ENCODE measurements around the gene OPCML.

OPCML gene

DNA sequence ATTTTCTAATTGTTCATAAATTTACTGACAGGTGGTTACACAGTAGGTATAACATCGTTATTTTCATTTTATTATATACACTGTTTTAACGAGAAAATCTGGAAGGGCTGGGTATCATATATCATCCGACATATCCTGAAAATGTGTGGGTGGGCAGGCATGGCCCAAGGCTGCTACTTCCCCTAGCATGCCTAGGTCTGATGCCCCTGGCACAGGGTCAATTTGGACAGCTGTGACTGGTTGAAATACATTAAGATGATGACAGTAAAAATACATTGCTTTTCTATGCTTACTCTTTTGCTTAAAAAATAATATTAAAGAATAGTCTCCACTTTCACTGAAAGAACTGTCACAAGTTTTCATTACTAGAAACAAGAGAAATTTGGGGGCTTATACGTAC lies 908.8 kb downstream of the OPCML start:
- DNase-seq (ENCODE audit: low read depth in 2 of 2): no peak

DNA sequence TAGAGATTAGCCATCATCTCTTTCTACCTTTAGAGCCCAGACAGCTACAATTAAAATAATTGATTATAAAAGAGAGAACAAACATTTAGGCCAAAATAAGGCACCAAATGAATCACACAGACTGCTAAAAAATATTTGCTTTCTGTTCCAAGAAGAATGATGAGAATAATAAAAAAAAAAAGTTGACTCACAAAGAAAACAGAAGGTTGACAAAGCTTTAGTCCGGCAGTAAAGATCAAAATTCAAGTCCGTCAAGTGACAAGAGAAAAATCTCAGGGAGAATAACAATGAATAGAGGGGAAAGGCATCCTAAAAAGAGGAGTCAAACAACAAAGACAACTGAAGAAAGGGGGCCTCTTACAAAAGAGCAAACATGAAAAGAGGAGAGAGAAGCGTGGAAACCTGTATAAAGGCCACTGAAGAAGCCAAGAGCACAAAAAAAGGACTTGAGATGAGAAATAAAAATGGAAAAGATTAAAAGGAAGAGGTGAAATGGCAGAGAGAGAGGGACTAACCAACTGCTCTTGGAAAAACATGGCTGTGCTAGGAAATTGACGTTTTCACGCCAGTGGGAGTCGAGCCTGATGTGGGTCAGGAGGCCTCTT lies 910.2 kb downstream of the OPCML start:
- DNase-seq (ENCODE audit: low read depth in 2 of 2): no peak

GRCh38 chr11:132620423-132620822 lies 911.9 kb downstream of the OPCML start:
- DNase-seq (ENCODE audit: low read depth in 2 of 2): no peak

DNA sequence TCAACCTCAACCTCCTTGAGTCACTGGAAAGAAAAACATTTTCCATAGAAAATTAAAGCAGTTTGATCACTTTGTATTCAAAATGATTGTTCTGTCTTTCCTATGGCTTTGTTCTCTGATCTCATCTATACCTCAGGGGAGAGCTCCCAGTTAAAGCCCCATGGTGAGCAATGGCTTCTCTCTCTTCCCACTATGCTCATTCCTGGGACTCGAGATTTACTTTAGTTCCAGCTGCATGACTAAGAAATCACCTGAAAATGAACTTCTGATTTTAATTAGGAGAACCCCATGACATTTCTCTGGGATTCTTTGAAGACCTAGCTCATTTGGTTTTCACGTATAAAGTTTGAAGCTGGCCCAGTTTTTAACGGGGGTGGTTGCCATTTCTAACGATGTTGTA lies 921.5 kb downstream of the OPCML start:
- no peak for DNase-seq (ENCODE audit: low read depth in 2 of 2)

GRCh38 chr11:132610216-132610615 lies 922.1 kb downstream of the OPCML start:
- no peak for DNase-seq (ENCODE audit: low read depth in 2 of 2)

DNA sequence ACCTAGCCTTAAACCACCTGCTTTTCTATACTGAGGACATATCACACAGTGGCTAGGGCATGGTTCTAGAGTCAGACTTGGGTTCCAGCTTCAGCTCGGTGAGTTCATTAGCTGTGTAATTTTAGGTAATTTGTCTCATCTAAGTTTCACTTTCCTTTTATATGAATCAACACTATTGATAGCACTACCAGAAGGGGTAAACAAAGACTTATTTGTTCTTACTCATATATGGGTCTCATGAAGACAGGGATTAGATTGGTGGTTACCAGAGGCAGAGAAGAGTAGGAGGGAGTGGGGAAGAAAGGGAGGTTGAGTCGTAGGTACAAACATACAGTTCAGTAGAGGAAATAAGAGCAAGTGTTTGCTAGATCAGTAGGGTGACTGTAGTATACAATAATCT lies 924.7 kb downstream of the OPCML start:
- DNase-seq (ENCODE audit: low read depth in 2 of 2): no peak

- no peak for DNase-seq (ENCODE audit: low read depth in 2 of 2)
Observed at GRCh38 chr11:132605825-132606570, 926.3 kb downstream of the OPCML start.

DNA sequence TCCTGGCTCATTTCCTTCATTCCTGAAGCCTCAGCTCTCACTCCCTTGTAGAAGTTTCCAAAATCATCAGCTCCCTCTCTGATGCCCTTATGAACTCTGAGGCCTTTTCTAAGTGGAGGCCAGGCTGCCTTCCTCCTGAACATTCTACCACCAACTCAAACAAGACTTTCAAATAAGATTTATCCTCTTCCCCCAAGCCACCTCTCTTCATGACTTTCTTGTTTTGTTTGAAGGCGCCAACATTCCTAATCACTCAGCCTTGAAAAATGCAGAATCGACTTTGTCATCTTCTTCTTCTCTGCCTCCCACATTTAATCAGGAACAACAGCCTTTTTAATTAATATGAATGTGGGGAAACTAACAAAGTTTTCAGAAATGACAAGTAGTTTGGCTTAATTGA lies 927.9 kb downstream of the OPCML start:
- no peak for DNase-seq (ENCODE audit: low read depth in 2 of 2)

DNA sequence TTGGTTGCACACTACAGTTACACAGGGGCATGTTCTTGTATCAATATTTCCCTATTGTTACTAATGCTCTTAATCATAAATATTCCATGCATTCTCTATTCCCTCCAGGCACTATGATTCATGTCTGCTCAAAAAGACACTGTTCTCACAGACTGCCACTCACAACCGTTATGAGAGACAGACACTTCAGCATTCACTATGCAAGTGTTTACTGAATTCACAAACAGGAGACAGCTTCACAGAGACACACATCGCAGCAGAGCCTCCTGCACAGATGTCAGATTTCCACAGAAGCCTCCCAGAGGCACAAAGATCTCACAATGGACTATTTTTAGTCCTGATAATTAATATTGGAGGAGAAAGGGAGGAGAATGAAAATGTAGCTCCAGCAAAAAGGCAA lies 930.4 kb downstream of the OPCML start:
- no peak for DNase-seq (ENCODE audit: low read depth in 2 of 2)

GRCh38 chr11:132595711-132596134 lies 936.6 kb downstream of the OPCML start:
- DNase-seq (ENCODE audit: low read depth in 2 of 2): no peak

GRCh38 chr11:132595246-132595645 lies 937.1 kb downstream of the OPCML start:
- no peak for DNase-seq (ENCODE audit: low read depth in 2 of 2)

DNA sequence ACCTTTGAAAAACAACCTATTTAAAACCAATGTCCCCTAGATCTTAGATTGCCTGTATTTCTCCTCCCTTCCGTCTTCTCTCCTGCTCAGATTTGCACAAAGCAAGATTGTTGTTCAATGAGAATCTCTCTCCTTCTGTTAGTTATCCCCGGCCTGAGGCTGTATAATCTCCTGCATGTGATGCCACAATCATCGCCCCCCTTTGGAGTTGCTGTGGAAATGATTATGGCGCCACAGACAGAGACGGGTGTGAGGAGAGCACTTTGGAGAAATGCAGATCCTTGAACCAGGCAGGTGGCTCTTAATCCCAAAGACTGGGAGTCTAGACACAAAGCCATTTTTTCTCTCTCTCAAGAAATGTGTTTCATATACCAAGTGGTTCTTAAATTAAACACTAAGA lies 941.3 kb downstream of the OPCML start:
- no peak for DNase-seq (ENCODE audit: low read depth in 2 of 2)

- DNase-seq (ENCODE audit: low read depth in 2 of 2): no peak
Observed at GRCh38 chr11:132590554-132590953, 941.7 kb downstream of the OPCML start.

DNA sequence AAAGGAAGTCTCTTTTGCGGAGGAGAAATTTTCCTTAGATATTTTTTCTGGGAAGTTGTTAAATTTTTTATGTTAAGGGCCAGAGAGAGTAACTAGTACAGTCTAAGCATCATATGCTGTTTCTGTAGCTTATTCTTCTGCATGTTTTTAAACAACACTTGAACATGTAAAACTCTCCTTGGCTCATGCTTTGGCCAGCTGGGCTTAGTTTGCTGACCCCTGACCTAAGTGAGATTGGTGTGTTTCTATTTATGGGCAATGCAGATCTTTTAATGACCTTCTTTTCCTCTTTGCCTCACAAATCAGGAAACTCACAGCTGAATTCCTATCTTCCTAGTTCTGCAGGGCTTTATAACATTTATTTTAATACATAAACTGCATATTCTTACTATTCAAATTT lies 942.5 kb downstream of the OPCML start:
- DNase-seq (ENCODE audit: low read depth in 2 of 2): no peak

DNA sequence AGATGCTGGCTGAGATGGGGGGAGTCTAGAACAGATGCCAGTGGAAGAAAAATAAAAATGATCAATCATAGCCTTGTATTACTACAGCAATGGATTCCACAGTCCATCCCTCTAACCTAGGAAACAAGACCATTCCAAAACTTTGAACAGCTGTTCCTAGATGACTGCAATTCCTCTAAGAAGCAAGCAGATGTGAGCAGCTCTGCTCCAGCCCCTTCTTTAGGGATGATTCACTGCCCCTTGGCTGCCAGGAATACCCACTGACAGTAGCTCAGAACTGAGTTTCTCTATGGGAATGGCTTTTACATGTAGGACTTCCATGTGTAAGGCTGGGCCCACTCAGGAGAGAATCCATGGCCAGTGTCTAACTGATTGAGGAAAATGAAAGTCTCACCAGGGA lies 943.9 kb downstream of the OPCML start:
- DNase-seq (ENCODE audit: low read depth in 2 of 2): no peak

DNA sequence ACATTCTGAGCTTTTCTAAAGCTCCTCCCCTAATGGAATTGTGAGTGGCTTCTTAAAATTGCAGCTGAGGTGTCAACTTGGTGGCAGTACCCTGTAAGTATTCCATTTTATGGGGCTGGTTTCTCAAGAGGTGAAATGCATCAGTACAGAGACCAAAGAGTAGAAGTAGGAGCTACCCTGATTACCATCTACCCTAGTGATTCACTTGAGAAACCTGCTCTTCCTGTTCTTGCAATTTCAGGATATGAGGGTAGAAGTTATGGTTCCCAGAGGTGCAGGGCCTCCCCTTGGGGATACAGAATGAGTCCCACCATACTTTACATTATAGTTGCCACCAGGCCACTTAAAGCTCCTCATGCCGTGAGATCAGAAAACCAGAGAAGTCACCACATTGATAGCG lies 944.6 kb downstream of the OPCML start:
- no peak for DNase-seq (ENCODE audit: low read depth in 2 of 2)

- DNase-seq (ENCODE audit: low read depth in 2 of 2): no peak
Observed at GRCh38 chr11:132586801-132587200, 945.5 kb downstream of the OPCML start.

- no peak for DNase-seq (ENCODE audit: low read depth in 2 of 2)
Observed at GRCh38 chr11:132579634-132580327, 952.5 kb downstream of the OPCML start.

- no peak for DNase-seq (ENCODE audit: low read depth in 2 of 2)
Observed at GRCh38 chr11:132579136-132579535, 953.2 kb downstream of the OPCML start.

GRCh38 chr11:132578580-132578979 lies 953.7 kb downstream of the OPCML start:
- DNase-seq (ENCODE audit: low read depth in 2 of 2): no peak

DNA sequence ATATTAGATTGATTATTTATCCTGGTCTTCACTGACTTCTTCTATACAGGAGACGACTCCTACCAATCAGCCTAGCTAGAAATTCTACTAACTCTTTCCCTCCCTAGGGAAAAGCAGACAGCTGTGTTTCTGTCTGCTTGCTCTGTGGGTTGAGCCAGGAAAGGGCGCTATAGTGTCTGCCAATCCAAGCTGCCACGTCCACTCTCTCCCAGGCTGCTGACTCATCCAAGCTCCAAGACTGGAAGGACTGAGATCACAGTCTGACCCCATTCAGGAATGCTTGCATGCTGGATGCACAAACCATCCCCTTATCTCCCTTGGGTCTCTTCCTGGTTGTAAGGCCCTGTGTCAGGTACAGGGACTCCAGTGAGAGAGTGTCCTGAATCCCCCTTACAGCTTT lies 955.6 kb downstream of the OPCML start:
- DNase-seq (ENCODE audit: low read depth in 2 of 2): no peak

DNA sequence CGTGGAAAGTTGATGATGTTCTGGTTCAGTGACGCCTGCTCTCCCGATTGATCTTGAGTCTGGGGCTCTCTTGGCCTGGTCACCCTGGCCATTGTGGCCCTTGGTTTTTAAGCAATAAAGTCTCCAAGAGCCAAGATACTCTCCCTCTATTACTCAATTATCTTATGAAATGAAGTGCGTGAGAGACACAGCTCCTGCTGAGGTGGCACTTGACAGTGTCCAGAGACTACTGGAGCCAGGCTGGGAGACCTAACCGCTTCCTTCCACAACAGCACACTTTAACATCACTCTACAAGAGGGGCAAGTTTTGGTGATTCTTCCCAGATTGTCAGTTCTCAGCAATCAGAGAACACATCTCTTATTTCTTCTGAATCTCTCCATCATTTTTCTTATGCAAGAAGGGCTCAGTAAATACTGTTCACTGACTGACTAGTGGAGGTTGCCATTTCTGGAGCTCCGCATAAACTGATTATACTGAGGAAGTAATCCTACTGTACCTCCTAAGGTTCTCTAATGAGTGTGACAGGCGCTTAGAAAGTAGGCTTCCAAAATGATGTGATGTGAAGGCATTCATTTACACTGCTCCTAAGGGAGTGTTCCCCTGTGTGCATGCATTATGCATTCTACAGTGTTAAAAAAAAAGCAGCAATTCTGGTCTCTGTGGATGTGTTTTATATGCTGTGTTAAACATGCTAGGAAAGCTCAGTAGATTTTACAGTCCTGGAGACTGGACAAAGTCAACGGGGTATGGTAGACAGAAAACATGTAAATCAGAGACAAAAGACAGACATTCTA lies 968.0 kb downstream of the OPCML start:
- no peak for DNase-seq (ENCODE audit: low read depth in 2 of 2)
